T-helper 2 cell treated with Interferon-gamma antibody and Interleukin-4, amounts not matched to agents 100 ng/mL and 5 ng/mL, for 36 hours (primary cell): ENCODE results near the gene VBP1. TPM values are rescaled to one million over a fixed set of nuclear protein-coding genes. Genes with fewer than 3 reads are reported as not detected.
"Not testable (repeated sequence)": the region's sequence is repeated elsewhere in the genome, so short reads cannot be mapped to it uniquely, and the experiment has no call there.

ENCODE experiments used
- intact Hi-C: fragments of 100-400 bp; cut with micrococcal nuclease; formaldehyde crosslinking; loops from one replicate; pipeline ENCODE4 v1.15.1; 2023
- total RNA-seq: library from RNA; stranded (reverse); gene quantifications from 2 replicates; pipeline ENCODE4 v1.2.3, GENCODE V29; 2022

The VBP1 gene, protein sequence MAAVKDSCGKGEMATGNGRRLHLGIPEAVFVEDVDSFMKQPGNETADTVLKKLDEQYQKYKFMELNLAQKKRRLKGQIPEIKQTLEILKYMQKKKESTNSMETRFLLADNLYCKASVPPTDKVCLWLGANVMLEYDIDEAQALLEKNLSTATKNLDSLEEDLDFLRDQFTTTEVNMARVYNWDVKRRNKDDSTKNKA
- 63.8 and 69.1 TPM in 2 replicates for total RNA-seq

DNA sequence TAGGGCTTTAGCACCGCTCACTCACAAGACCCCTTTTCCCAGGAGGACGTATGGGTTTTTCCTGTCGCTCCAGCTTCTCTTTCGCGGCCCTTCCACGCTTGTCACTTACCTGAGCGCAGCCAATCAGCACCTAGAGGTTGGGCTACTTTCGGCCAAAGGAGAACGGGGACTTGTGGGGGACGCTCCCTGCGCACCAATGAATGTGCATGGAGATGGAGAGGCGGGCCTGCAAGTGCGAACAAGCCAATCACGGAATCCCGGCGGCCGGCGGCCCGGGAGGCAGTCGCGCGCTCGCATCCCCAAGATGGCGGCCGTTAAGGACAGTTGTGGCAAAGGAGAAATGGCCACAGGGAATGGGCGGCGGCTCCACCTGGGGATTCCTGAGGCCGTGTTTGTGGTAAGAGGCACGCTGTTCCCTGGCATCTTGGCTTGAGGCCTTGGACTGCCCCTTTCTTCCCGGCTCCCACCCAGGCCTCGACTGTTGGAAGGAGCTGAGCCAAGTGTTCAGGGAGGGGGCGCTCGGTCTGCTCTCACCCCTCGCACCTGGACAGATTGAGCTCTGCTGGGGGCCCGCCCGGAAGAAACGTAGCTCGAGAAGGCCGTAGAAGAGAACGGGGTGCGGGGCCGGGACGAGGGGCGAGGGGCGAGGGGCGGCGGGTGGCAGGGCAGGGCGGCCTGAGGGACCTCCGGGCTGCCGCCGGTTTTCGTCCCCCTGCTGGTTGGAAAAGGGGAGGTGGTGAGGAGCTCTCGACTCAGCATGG lies at the start of gene VBP1:
VBP1 (plus strand) TSS at position 282 of the 761 bp plus-strand sequence; CDS start at position 305, 23 bp downstream.
- intact Hi-C loops, result loop anchor here (1.0 to 5.0 kb wide), 3 partner anchors 48 to 146 kb away; partner anchors contain the start of genes BRCC3, CMC4, MTCP1 and RAB39B

GRCh38 chrX:155169881-155170280 lies 46.4 kb upstream of the VBP1 start:
- intact Hi-C loops, result no loop called here

- intact Hi-C loops, result no loop called here
Measured at GRCh38 chrX:155179346-155179997, 36.8 kb upstream of the VBP1 start.

GRCh38 chrX:155188786-155189185 lies 27.5 kb upstream of the VBP1 start:
- intact Hi-C loops, result no loop called here

GRCh38 chrX:155211208-155211607 lies 5.1 kb upstream of the VBP1 start:
- intact Hi-C loops, result no loop called here

- intact Hi-C loops, result no loop called here
Measured at GRCh38 chrX:155213731-155214130, 2.5 kb upstream of the VBP1 start.

DNA sequence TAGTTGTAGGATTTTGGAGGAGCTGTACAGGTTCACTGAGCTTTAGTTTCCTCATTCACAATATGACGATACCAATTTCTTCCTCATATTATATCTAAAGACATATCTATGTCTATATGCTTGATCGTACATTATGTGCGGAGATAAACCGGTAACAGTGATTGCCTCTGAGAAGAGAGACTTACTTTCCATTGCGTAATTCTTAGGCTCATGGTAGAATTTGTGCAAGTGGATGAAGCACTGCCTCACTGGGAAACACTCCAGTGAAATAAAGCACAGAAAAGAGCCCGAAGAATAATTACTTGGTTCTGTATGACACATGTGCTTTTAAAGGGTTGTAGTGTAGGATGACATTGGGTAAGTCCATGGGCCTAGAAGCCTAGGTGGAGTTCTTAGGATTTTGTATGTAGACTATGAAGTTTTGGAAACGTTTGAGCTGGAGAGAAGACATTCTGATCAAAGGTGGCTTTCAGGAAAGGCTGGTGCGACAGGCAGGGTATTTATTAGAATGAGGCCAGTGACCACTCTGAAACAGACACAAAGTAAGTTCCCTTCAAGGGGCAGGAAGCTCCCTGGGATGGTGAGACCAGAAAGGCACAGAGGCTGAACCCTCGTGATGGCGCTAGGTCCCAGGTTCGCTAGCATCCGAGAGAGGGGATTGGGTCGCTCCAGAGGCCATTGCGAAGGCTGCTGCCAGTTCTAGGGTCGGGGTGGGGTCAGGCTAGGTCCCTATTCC lies 649 bp upstream of the VBP1 start:
- intact Hi-C loops, result loop anchor here (1.0 to 5.0 kb wide), 3 partner anchors 49 to 145 kb away; partner anchors contain the start of genes BRCC3, CMC4, MTCP1 and RAB39B

DNA sequence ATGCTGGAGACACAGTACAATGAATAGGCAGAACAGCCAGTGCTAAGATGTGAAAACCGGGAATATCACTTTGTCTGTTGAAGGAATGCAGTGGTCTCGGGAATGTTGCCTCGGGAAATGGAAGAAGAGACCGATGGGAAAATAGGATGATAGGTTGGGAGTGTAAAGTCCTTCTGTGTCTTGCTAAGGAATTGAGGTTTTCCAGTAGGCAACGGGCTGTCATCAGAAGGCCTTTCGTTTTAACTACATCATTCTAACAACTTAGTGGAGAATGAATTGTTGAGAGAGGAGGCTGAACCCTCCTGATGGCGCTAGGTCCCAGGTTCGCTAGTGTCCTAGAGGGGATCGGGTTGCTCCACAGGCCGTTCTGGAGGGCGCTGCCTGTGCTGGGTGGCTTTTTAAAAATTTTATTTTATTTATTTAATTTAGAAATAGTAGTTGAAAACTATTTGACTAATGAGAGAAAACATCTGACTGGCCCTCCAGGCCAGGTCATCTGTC lies 730 bp downstream of the VBP1 start:
- intact Hi-C loops, result loop anchor here (1.0 to 5.0 kb wide), 3 partner anchors 47 to 146 kb away; partner anchors contain the start of genes BRCC3, CMC4, MTCP1 and RAB39B

GRCh38 chrX:155218777-155219176 lies 2.5 kb downstream of the VBP1 start:
- intact Hi-C loops, result loop anchor here (5.0 kb wide), 1 partner anchor 126 kb away; no protein-coding TSS in a partner anchor

DNA sequence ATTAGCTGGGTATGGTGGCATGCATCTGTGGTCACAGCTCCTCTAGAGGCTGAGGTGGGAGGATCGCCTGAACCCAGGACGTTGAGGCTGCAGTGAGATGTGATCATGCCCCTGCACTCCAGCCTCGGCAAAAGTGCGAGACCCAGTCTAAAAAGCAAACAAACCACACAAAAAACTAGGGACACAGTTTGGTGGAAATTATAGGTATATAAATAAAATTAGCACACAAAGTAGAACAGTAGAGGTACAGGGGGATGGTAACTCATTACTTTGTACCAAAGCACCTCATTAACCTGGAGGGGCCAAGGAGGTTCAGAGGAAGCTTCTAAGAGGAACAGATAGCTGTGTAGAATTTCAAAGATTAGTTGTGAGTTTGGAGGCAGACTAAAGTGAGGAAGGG lies 5.1 kb downstream of the VBP1 start:
- intact Hi-C loops, result no loop called here

- intact Hi-C loops, result not testable (repeated sequence)
Measured at GRCh38 chrX:155223746-155224145, 7.5 kb downstream of the VBP1 start.

GRCh38 chrX:155225774-155226173 lies 9.5 kb downstream of the VBP1 start:
- intact Hi-C loops, result no loop called here

- intact Hi-C loops, result no loop called here
Measured at GRCh38 chrX:155231163-155231562, 14.9 kb downstream of the VBP1 start.

- intact Hi-C loops, result no loop called here
Measured at GRCh38 chrX:155235891-155236290, 19.6 kb downstream of the VBP1 start.

- intact Hi-C loops, result no loop called here
Measured at GRCh38 chrX:155237719-155238118, 21.5 kb downstream of the VBP1 start.

GRCh38 chrX:155242300-155242699 lies 26.0 kb downstream of the VBP1 start:
- intact Hi-C loops, result no loop called here

DNA sequence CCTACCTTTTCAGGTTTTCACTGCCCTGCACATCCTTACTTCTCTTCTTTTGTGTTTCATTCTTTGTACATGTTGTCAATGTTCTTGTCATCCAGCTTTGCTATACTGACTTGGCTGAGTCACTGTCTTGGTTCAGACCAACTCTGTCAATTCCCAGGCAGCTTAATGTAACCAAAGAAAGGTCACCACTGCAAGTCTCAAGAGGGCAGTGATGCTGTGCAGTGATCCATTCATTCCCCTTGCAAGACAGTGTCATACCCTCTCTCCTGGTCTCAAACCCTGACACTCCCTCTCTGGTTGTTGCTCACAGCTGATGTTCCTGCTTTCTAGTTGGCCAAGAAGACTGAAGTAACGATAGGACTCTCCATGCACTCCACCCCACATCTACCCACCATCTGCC lies 30.5 kb downstream of the VBP1 start:
- intact Hi-C loops, result no loop called here

DNA sequence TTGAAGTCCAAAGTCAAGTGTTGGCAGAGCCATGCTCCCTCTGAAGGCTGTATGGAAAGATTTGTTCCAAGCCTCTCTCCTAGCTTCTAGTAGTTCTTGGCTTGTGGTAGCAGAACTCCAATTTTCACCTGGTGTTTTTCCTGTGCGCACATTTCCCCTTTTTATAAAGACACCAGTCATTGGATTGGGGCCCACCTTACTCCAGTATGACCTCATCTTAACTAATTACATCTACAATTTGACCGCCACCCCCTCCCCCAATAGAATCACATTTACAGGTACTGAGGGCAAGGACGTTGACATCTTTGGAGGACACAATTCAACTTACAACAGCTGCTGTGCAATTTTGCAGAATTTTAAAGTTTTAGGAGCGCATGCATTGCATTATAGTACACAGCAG lies 31.2 kb downstream of the VBP1 start:
- intact Hi-C loops, result no loop called here

DNA sequence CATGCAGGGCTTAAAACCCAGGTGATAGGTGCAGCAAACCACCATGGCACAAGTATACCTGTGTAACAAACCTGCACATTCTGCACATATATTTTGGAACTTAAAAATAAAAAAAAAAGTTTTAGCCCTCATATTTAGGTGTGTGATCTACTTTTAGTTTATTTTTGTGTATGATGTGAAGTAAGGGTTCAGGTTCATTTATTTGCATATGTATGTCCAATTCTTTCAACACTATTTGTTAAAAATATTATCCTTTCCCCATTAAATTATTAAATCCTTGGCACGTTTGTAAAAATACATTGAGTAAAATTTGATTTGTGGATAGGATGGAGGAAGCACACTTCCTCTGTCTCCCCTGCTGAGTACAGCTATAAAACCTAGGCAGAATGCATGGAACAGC lies 35.1 kb downstream of the VBP1 start:
- intact Hi-C loops, result no loop called here

DNA sequence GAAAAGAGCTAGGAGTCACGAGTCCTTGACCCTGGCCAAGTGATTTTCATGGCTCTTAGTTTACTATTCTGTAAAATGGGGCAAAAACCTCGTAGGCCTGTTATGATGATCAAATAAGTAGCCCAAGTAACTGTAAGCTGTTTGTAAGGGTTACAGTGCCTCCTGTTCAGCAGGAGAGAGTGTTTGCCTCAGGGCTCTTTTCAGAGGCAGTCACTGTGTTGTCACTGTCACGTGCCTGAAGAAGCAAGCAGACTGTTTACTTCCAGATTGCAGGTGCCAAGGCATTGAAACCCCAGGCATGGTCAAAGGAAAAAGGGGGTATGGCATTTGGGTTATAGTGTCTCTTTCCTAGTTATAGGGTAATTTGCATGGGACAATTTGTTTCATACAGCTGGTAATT lies 43.5 kb downstream of the VBP1 start:
- intact Hi-C loops, result no loop called here
